SK-N-SH (cell line): ENCODE measurements around the gene IRF2. TPM values are rescaled to one million over a fixed set of nuclear protein-coding genes. Genes with fewer than 3 reads are reported as not detected.

ENCODE experiments used
- CTCF ChIA-PET: fragments of 300-600, 350-600 bp; formaldehyde crosslinking; extraction: SDS; loops from one replicate; lab custom pipeline; 2021; lab: Yijun Ruan, JAX
- POLR2A ChIA-PET: fragments of 350-600 bp; sonication (Branson Sonifier 250); formaldehyde crosslinking; extraction: SDS; loops from one replicate; lab custom pipeline; 2020; ENCODE audit warnings: antibody characterized with exemption, inconsistent platforms; lab: Yijun Ruan, JAX
- DNase-seq: peaks from one replicate; pipeline ENCODE4 v3.0.0; 2012
- H2AFZ ChIP-seq: fragments of 200-600 bp; sonication (generic); 2 replicates; pipeline ENCODE4 v1.8.1; 2016; ENCODE audit warnings: antibody characterized with exemption, mild to moderate bottlenecking, low read depth
- H3F3A ChIP-seq: fragments of 200-600 bp; sonication (generic); replicated peaks from 2 replicates; pipeline ENCODE3; 2016; ENCODE audit warnings: antibody characterized with exemption, mild to moderate bottlenecking; ENCODE audit not compliant: insufficient read depth
- H3K27ac ChIP-seq, 2 experiments: fragments of 200-500 bp in 1 of 2; fragments of 200-600 bp in 1 of 2; sonication (Bioruptor generic) in 1 of 2; sonication (generic), shearing (Covaris generic) in 1 of 2; 2 replicates each; pipeline versions ENCODE4 v1.5.1 to v1.6.1; 2014 to 2016; ENCODE audit warnings: low read depth in 2 of 2, inconsistent platforms in 1 of 2, low read length in 1 of 2, mild to moderate bottlenecking in 1 of 2, mixed read lengths in 1 of 2
- H3K27me3 ChIP-seq: fragments of 200-600 bp; sonication (generic), shearing (Covaris generic); 2 replicates; pipeline ENCODE4 v1.6.1; 2016; ENCODE audit warnings: mixed run types; ENCODE audit not compliant: insufficient read depth
- H3K36me3 ChIP-seq, 2 experiments: fragments of 200-500 bp in 1 of 2; fragments of 200-600 bp in 1 of 2; sonication (Bioruptor generic) in 1 of 2; sonication (generic) in 1 of 2; replicated peaks in 1 of 2; 2 replicates each; pipeline versions ENCODE3 to v1.5.1; 2014 to 2016; ENCODE audit warnings: low read length in 1 of 2, mild to moderate bottlenecking in 1 of 2; ENCODE audit not compliant: insufficient read depth in 2 of 2, control insufficient read depth in 1 of 2
- H3K4me1 ChIP-seq, 2 experiments: fragments of 200-500 bp in 1 of 2; fragments of 200-600 bp in 1 of 2; sonication (Bioruptor generic) in 1 of 2; sonication (generic), shearing (Covaris generic) in 1 of 2; 2 replicates each; pipeline versions ENCODE4 v1.5.1 to v1.6.1; 2014 to 2016; ENCODE audit warnings: low read depth in 1 of 2, low read length in 1 of 2, mixed run types in 1 of 2; ENCODE audit not compliant: insufficient read depth in 2 of 2, control insufficient read depth in 1 of 2
- H3K4me2 ChIP-seq: fragments of 200-600 bp; sonication (generic), shearing (Covaris generic); 2 replicates; pipeline ENCODE4 v1.6.1; 2017; ENCODE audit warnings: mixed run types
- H3K4me3 ChIP-seq, 2 experiments: fragments of 200-500 bp in 1 of 2; fragments of 200-600 bp in 1 of 2; sonication (Bioruptor generic) in 1 of 2; sonication (generic), shearing (Covaris generic) in 1 of 2; 2 replicates each; pipeline versions ENCODE4 v1.5.1 to v1.8.1; 2014 to 2016; ENCODE audit warnings: low read depth in 2 of 2, inconsistent platforms in 1 of 2, low read length in 1 of 2, mild to moderate bottlenecking in 1 of 2, mixed read lengths in 1 of 2, moderate library complexity in 1 of 2
- H3K79me2 ChIP-seq: fragments of 200-600 bp; sonication (generic); 2 replicates; pipeline ENCODE4 v1.8.1; 2017; ENCODE audit warnings: mild to moderate bottlenecking; ENCODE audit not compliant: insufficient read depth
- H3K9ac ChIP-seq: fragments of 200-600 bp; sonication (generic); 2 replicates; pipeline ENCODE4 v1.6.1; 2017; ENCODE audit warnings: mixed run types
- H3K9me2 ChIP-seq: fragments of 200-600 bp; sonication (generic); 2 replicates; pipeline ENCODE4 v1.6.1; 2017; ENCODE audit warnings: mixed run types
- H3K9me3 ChIP-seq: fragments of 200-600 bp; sonication (generic); 2 replicates; pipeline ENCODE4 v1.6.1; 2017; ENCODE audit warnings: mixed run types, mild to moderate bottlenecking, moderate library complexity
- H4K20me1 ChIP-seq: fragments of 200-600 bp; sonication (generic); 2 replicates; pipeline ENCODE4 v1.6.1; 2017; ENCODE audit warnings: mild to moderate bottlenecking, mixed run types; ENCODE audit not compliant: insufficient read depth
- CHD2 ChIP-seq: fragments of 150-350 bp; IDR thresholded peaks from 2 replicates; pipeline ENCODE4 v1.6.1; 2018; ENCODE audit warnings: low read length; ENCODE audit not compliant: partially characterized antibody
- ELF1 ChIP-seq: IDR thresholded peaks from 2 replicates; pipeline ENCODE4 v1.4.0; 2012
- EP300 ChIP-seq, 2 experiments: IDR thresholded peaks; 2 replicates each; pipeline versions ENCODE4 v1.4.0 to v1.6.1; 2012; ENCODE audit warnings: borderline replicate concordance in 1 of 2, low read depth in 1 of 2, low read length in 1 of 2
- EZH2phosphoT487 ChIP-seq: fragments of 200-600 bp; sonication (generic); IDR thresholded peaks from 2 replicates; pipeline ENCODE4 v1.6.1; 2017; ENCODE audit warnings: low read depth, mixed run types, mild to moderate bottlenecking, antibody characterized with exemption, moderate library complexity, borderline replicate concordance
- FOXJ3 ChIP-seq: sonication (generic); formaldehyde crosslinking; IDR thresholded peaks from 2 replicates; pipeline ENCODE4 v1.5.1; 2020; ENCODE audit warnings: mild to moderate bottlenecking, missing genetic modification reagents
- FOXM1 ChIP-seq: IDR thresholded peaks from 2 replicates; pipeline ENCODE4 v1.4.0; 2012; ENCODE audit warnings: low read depth, mild to moderate bottlenecking
- GABPA ChIP-seq: IDR thresholded peaks from 2 replicates; pipeline ENCODE4 v1.4.0; 2012; ENCODE audit warnings: low read depth, mild to moderate bottlenecking
- IRF3 ChIP-seq: fragments of 150-350 bp; IDR thresholded peaks from 2 replicates; pipeline ENCODE4 v1.6.1; 2016; ENCODE audit warnings: mild to moderate bottlenecking, low read depth, low read length
- JUND ChIP-seq: IDR thresholded peaks from 2 replicates; pipeline ENCODE4 v1.4.0; 2012
- NFIC ChIP-seq: IDR thresholded peaks from 2 replicates; pipeline ENCODE4 v1.4.0; 2012; ENCODE audit warnings: borderline replicate concordance
- NRF1 ChIP-seq: IDR thresholded peaks from 2 replicates; pipeline ENCODE4 v1.6.1; 2012; ENCODE audit warnings: low read depth, mild to moderate bottlenecking, low read length
- POLR2AphosphoS5 ChIP-seq: IDR thresholded peaks from 2 replicates; pipeline ENCODE4 v1.6.1; 2012; ENCODE audit warnings: low read depth, low read length
- RAD21 ChIP-seq: IDR thresholded peaks from 2 replicates; pipeline ENCODE4 v1.6.1; 2012; ENCODE audit warnings: mild to moderate bottlenecking, low read length
- RCOR1 ChIP-seq: fragments of 150-350 bp; IDR thresholded peaks from 2 replicates; pipeline ENCODE4 v1.6.1; 2017; ENCODE audit warnings: antibody characterized with exemption, low read length
- RXRA ChIP-seq: IDR thresholded peaks from 2 replicates; pipeline ENCODE4 v1.4.0; 2012; ENCODE audit warnings: low read depth, mild to moderate bottlenecking, borderline replicate concordance
- SIN3A ChIP-seq: IDR thresholded peaks from 2 replicates; pipeline ENCODE4 v1.6.1; 2012; ENCODE audit warnings: low read depth, mild to moderate bottlenecking, low read length, moderate library complexity, borderline replicate concordance
- TAF1 ChIP-seq: IDR thresholded peaks from 2 replicates; pipeline ENCODE4 v1.6.1; 2012; ENCODE audit warnings: low read depth, mild to moderate bottlenecking, low read length, moderate library complexity, borderline replicate concordance
- TEAD4 ChIP-seq: IDR thresholded peaks from 2 replicates; pipeline ENCODE4 v1.4.0; 2012; ENCODE audit warnings: mild to moderate bottlenecking, borderline replicate concordance; ENCODE audit not compliant: insufficient read depth
- WGBS: methylation state at CpG from one replicate; pipeline ENCODE4 v1.1.6; 2017; ENCODE audit warnings: low lambda C conversion rate; 5-methylcytosine and 5-hydroxymethylcytosine counted together
- polyA plus RNA-seq, 3 experiments: library from polyadenylated mRNA; depleted of rRNA; stranded (reverse); fragments of >200 nt; gene quantifications; 2 replicates each; pipeline ENCODE4 v1.2.3, GENCODE V29; 2012
- TF ChIP-seq, protein P1 (sequence below): IDR thresholded peaks from 2 replicates; pipeline ENCODE4 v1.4.0; 2012; ENCODE audit warnings: low read depth, borderline replicate concordance
- TF ChIP-seq, protein P2 (sequence below): IDR thresholded peaks from 2 replicates; pipeline ENCODE4; 2012

Gene IRF2
- polyA plus RNA-seq, 1 of the 3 experiments (the other 2 are of a cell fraction), result 23.3 TPM

GRCh38 chr4:184474263-184475095 lies at the start of gene IRF2 (continued):
- TF ChIP-seq FOXM1 (peak; percentile 67; the same call in 1 of the 2 replicates), RAD21 (no peak), EZH2phosphoT487 (no peak), SIN3A (peak; percentile 84; the same call in 1 of the 2 replicates), NFIC (peak; percentile 6; the same call in 1 of the 2 replicates), FOXJ3 (0 out of 2 replicates have a peak, but pooled peaks have one; percentile 69), JUND (0 out of 2 replicates have a peak, but pooled peaks have one; percentile 2), EP300 (IDR thresholded peaks at IDR 0.05; ENCODE audit: borderline replicate concordance in 1 of 2, low read depth in 1 of 2, low read length in 1 of 2) (peak in 1 of 2 experiments; percentile 39; a peak in 1 of 4 replicates), POLR2AphosphoS5 (peak; percentile 81), GABPA (0 out of 2 replicates have a peak, but pooled peaks have one; percentile 18), TAF1 (peak; percentile 33), CHD2 (peak; percentile 66)
- TF ChIP-seq, protein P1, sequence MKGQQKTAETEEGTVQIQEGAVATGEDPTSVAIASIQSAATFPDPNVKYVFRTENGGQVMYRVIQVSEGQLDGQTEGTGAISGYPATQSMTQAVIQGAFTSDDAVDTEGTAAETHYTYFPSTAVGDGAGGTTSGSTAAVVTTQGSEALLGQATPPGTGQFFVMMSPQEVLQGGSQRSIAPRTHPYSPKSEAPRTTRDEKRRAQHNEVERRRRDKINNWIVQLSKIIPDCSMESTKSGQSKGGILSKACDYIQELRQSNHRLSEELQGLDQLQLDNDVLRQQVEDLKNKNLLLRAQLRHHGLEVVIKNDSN, result 0 out of 2 replicates have a peak, but pooled peaks have one; percentile 7
- TF ChIP-seq, all 33 proteins: peak for 19

- CTCF ChIA-PET, result interaction anchor here (1.1 kb wide), 1 partner anchor 19 kb away, joined by 3 read pairs; no protein-coding TSS in a partner anchor
- H4K20me1 ChIP-seq, result no peaks in the 10 kb centered on the region
- H3K27ac ChIP-seq, result no peak overlapping the region; a peak in 1 of 4 replicates
- no peaks in the 10 kb centered on the region for H3K9me3 ChIP-seq
- no peak for DNase-seq
- 97% methylated on average over 3 of the region's 3 CpGs for WGBS
- H3K36me3 ChIP-seq, result no peaks in the 10 kb centered on the region
- TF ChIP-seq ELF1 (no peak), EZH2phosphoT487 (no peak), RXRA (no peak), TEAD4 (no peak), IRF3 (no peak), GABPA (no peak), RCOR1 (no peak), CHD2 (no peak), NRF1 (no peak), TAF1 (no peak), NFIC (no peak), JUND (no peak), RAD21 (no peak), FOXJ3 (no peak)
- TF ChIP-seq, protein P2, sequence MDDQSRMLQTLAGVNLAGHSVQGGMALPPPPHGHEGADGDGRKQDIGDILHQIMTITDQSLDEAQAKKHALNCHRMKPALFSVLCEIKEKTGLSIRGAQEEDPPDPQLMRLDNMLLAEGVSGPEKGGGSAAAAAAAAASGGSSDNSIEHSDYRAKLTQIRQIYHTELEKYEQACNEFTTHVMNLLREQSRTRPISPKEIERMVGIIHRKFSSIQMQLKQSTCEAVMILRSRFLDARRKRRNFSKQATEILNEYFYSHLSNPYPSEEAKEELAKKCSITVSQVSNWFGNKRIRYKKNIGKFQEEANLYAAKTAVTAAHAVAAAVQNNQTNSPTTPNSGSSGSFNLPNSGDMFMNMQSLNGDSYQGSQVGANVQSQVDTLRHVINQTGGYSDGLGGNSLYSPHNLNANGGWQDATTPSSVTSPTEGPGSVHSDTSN, result no peak
- TF ChIP-seq, all 33 proteins: peak for 0
- Histone ChIP-seq H3K4me2 (no peak overlapping the region), H3K4me3 (no peak overlapping the region), H3K9me2 (no peaks in the 10 kb centered on the region), H3K9ac (no peak overlapping the region), H2AFZ (no peak overlapping the region), H3K27me3 (no peaks in the 10 kb centered on the region), H3K4me1 (peaks cover 11 to 12% of the 10 kb centered on the region in 2 experiments; a peak in 2 of 4 replicates), H3F3A (peaks cover 6% of the 10 kb centered on the region), H3K79me2 (no peaks in the 10 kb centered on the region)
- POLR2A ChIA-PET, result no interaction called here
Measured at GRCh38 chr4:184515606-184516005, 41.3 kb upstream of the IRF2 start.
